Measurements from ENCODE around the gene GCDH. TPM values are rescaled to one million over a fixed set of nuclear protein-coding genes. Genes with fewer than 3 reads are reported as not detected.

GCDH gene
- total and polyA plus RNA-seq, 9 donors, result 11.9 to 36.3 (median 28.4) TPM

GRCh38 chr19:12946731-12947496 is 56.0 kb downstream of the GCDH start:
- H3K9me3 ChIP-seq, result no peaks in the 10 kb centered on the region
- no peak for DNase-seq
- no peaks in the 10 kb centered on the region for H3K4me1 ChIP-seq (ENCODE audit: insufficient read depth)
- TF ChIP-seq POLR2A (IDR thresholded peaks at IDR 0.05) (no peak), EP300 (IDR thresholded peaks at IDR 0.05) (no peak), CTCF (IDR thresholded peaks at IDR 0.05) (no peak)
- intact Hi-C loops (cut with DNase I), result no loop called here
- 56 to 60% (median 57%) methylated on average over 14 of the region's 14 CpGs for WGBS, 3 donors
- no peak overlapping the region for H3K27ac ChIP-seq
- peak overlapping the region; percentile 96 for H3K4me3 ChIP-seq
- H3K27me3 ChIP-seq, result no peaks in the 10 kb centered on the region
- H3K36me3 ChIP-seq, result no peaks in the 10 kb centered on the region

- peak in 3 of 5 donors; percentile 46 to 58 (median 51) for DNase-seq
- no peak overlapping the region for H3K4me3 ChIP-seq
- no peak overlapping the region for H3K27ac ChIP-seq
- no peaks in the 10 kb centered on the region for H3K36me3 ChIP-seq
- no peaks in the 10 kb centered on the region for H3K27me3 ChIP-seq
- H3K4me1 ChIP-seq (ENCODE audit: insufficient read depth), result no peaks in the 10 kb centered on the region
- no peaks in the 10 kb centered on the region for H3K9me3 ChIP-seq
- TF ChIP-seq EP300 (IDR thresholded peaks at IDR 0.05) (no peak), CTCF (IDR thresholded peaks at IDR 0.05) (no peak)
- intact Hi-C loops (cut with DNase I), result no loop called here
- WGBS, 3 donors, result 79 to 86% (median 82%) methylated on average over 28 of the region's 28 CpGs
Observed at GRCh38 chr19:12947702-12948611, 57.0 kb downstream of the GCDH start.

GRCh38 chr19:12948612-12949362 is 57.8 kb downstream of the GCDH start:
- TF ChIP-seq POLR2A (IDR thresholded peaks at IDR 0.05) (no peak), EP300 (IDR thresholded peaks at IDR 0.05) (no peak), CTCF (IDR thresholded peaks at IDR 0.05) (no peak)
- H3K9me3 ChIP-seq, result no peaks in the 10 kb centered on the region
- H3K4me1 ChIP-seq (ENCODE audit: insufficient read depth), result peaks cover 4% of the 10 kb centered on the region
- H3K36me3 ChIP-seq, result no peaks in the 10 kb centered on the region
- H3K27me3 ChIP-seq, result no peaks in the 10 kb centered on the region
- WGBS, 3 donors, result 87 to 90% (median 88%) methylated on average over 29 to 30 of the region's 30 CpGs
- intact Hi-C loops (cut with DNase I), result no loop called here
- no peak overlapping the region for H3K4me3 ChIP-seq
- DNase-seq, result no peak
- H3K27ac ChIP-seq, result no peak overlapping the region

Small RNAs within 50 kb of the gene (microRNA-seq; reads per million reads assigned to microRNA genes)
- gene MIR5695 (0 to 0.36 (median 0) reads per million in 3 donors), gene MIR6515 (0 to 0.71 (median 0.63) reads per million in 3 donors), gene MIR6794 (0 reads per million in 3 donors)

Small RNAs within 50 kb of the gene (small RNA-seq; reads per million reads assigned to genes)
- gene MIR5695 (not detected), gene MIR6515 (not detected), gene MIR6794 (not detected)

Other genes with a start within 250 kb of the GCDH start
- 10 to 100 TPM; 17.8 to 63.7 (median 49.8) TPM for gene MAN2B1, start 224.4 kb upstream of the GCDH start, total RNA-seq
- 10 to 100 TPM; 23.5 to 35.0 TPM for gene MAN2B1, start 224.4 kb upstream of the GCDH start, polyA plus RNA-seq
- gene WDR83, start 224.4 kb upstream of the GCDH start, total RNA-seq, result 10 to 100 TPM; 10.5 to 15.1 (median 11.9) TPM
- 10 to 100 TPM in 1 of 2 donors, 1 to 10 TPM in 1; 2.8 to 16.3 TPM for gene WDR83, start 224.4 kb upstream of the GCDH start, polyA plus RNA-seq
- gene DHPS, start 209.3 kb upstream of the GCDH start, total RNA-seq, result 100 to 1,000 TPM in 1 of 7 donors, 10 to 100 TPM in 6; 63.7 to 147 (median 89.7) TPM
- 10 to 100 TPM; 72.8 to 92.7 TPM for gene DHPS, start 209.3 kb upstream of the GCDH start, polyA plus RNA-seq
- not detected for gene GNG14, start 203.2 kb upstream of the GCDH start, total RNA-seq
- not detected for gene GNG14, start 203.2 kb upstream of the GCDH start, polyA plus RNA-seq
- 10 to 100 TPM in 1 of 7 donors, 1 to 10 TPM in 6; 3.5 to 14.8 (median 5.2) TPM for gene FBXW9, start 194.5 kb upstream of the GCDH start, total RNA-seq
- gene FBXW9, start 194.5 kb upstream of the GCDH start, polyA plus RNA-seq, result 1 to 10 TPM in 1 of 2 donors, under 1 TPM in 1; 0.37 to 6.8 TPM
- 100 to 1,000 TPM in 2 of 7 donors, 10 to 100 TPM in 5; 42.1 to 109 (median 89.9) TPM for gene TNPO2, start 167.2 kb upstream of the GCDH start, total RNA-seq
- 10 to 100 TPM; 41.5 to 51.6 TPM for gene TNPO2, start 167.2 kb upstream of the GCDH start, polyA plus RNA-seq
- gene TRIR, start 156.5 kb upstream of the GCDH start, total RNA-seq, result 100 to 1,000 TPM; 134 to 476 (median 186) TPM
- gene TRIR, start 156.5 kb upstream of the GCDH start, polyA plus RNA-seq, result 100 to 1,000 TPM; 243 to 288 TPM
- 10 to 100 TPM; 26.2 to 59.0 (median 47.7) TPM for gene GET3, start 153.7 kb upstream of the GCDH start, total RNA-seq
- 10 to 100 TPM; 42.6 to 68.1 TPM for gene GET3, start 153.7 kb upstream of the GCDH start, polyA plus RNA-seq
- not detected for gene BEST2, start 139.4 kb upstream of the GCDH start, total RNA-seq
- not detected for gene BEST2, start 139.4 kb upstream of the GCDH start, polyA plus RNA-seq
- gene HOOK2, start 115.6 kb upstream of the GCDH start, total RNA-seq, result 10 to 100 TPM; 24.9 to 52.2 (median 27.9) TPM
- 10 to 100 TPM; 12.2 to 23.5 TPM for gene HOOK2, start 115.6 kb upstream of the GCDH start, polyA plus RNA-seq
- 1,000 to 10,000 TPM in 2 of 7 donors, 100 to 1,000 TPM in 5; 154 to 3,039 (median 413) TPM for gene JUNB, start 99.7 kb upstream of the GCDH start, total RNA-seq
- gene JUNB, start 99.7 kb upstream of the GCDH start, polyA plus RNA-seq, result 100 to 1,000 TPM in 1 of 2 donors, 1 to 10 TPM in 1; 6.8 to 570 TPM
- gene PRDX2, start 89.4 kb upstream of the GCDH start, total RNA-seq, result 100 to 1,000 TPM; 191 to 321 (median 263) TPM
- gene PRDX2, start 89.4 kb upstream of the GCDH start, polyA plus RNA-seq, result 100 to 1,000 TPM in 1 of 2 donors, 10 to 100 TPM in 1; 98.3 to 237 TPM
- gene THSD8, start 89.1 kb upstream of the GCDH start, total RNA-seq, result 1 to 10 TPM in 5 of 7 donors, under 1 TPM in 1, not detected in 1; 0.71 to 5.4 (median 2.6) TPM
- 1 to 10 TPM; 1.4 to 7.2 TPM for gene THSD8, start 89.1 kb upstream of the GCDH start, polyA plus RNA-seq
- gene RNASEH2A, start 84.6 kb upstream of the GCDH start, total RNA-seq, result 10 to 100 TPM in 1 of 7 donors, 1 to 10 TPM in 6; 1.2 to 12.2 (median 7.7) TPM
- gene RNASEH2A, start 84.6 kb upstream of the GCDH start, polyA plus RNA-seq, result 1 to 10 TPM; 1.6 to 8.0 TPM
- gene RTBDN, start 56.6 kb upstream of the GCDH start, total RNA-seq, result not detected
- gene RTBDN, start 56.6 kb upstream of the GCDH start, polyA plus RNA-seq, result not detected
- 1 to 10 TPM in 4 of 7 donors, under 1 TPM in 3; 0.25 to 1.4 (median 1.1) TPM for gene MAST1, start 52.6 kb upstream of the GCDH start, total RNA-seq
- gene MAST1, start 52.6 kb upstream of the GCDH start, polyA plus RNA-seq, result 1 to 10 TPM in 1 of 2 donors, under 1 TPM in 1; 0.40 to 2.4 TPM
- 10 to 100 TPM; 20.9 to 35.8 (median 26.5) TPM for gene DNASE2, start 9.7 kb upstream of the GCDH start, total RNA-seq
- 10 to 100 TPM; 43.1 to 54.2 TPM for gene DNASE2, start 9.7 kb upstream of the GCDH start, polyA plus RNA-seq
- under 1 TPM in 1 of 7 donors, not detected in 6; 0.13 TPM for gene KLF1, start 4.0 kb upstream of the GCDH start, total RNA-seq
- not detected for gene KLF1, start 4.0 kb upstream of the GCDH start, polyA plus RNA-seq
- 1 to 10 TPM in 1 of 7 donors, under 1 TPM in 4, not detected in 2; 0.23 to 1.6 (median 0.56) TPM for gene SYCE2, start 28.1 kb downstream of the GCDH start, total RNA-seq
- under 1 TPM; 0.17 to 0.20 TPM for gene SYCE2, start 28.1 kb downstream of the GCDH start, polyA plus RNA-seq
- 10 to 100 TPM; 21.9 to 50.2 (median 43.9) TPM for gene FARSA, start 42.6 kb downstream of the GCDH start, total RNA-seq
- gene FARSA, start 42.6 kb downstream of the GCDH start, polyA plus RNA-seq, result 10 to 100 TPM in 1 of 2 donors, 1 to 10 TPM in 1; 8.0 to 25.1 TPM
- gene CALR, start 47.4 kb downstream of the GCDH start, total RNA-seq, result 100 to 1,000 TPM; 211 to 803 (median 450) TPM
- gene CALR, start 47.4 kb downstream of the GCDH start, polyA plus RNA-seq, result 1,000 to 10,000 TPM in 1 of 2 donors, 100 to 1,000 TPM in 1; 279 to 1,094 TPM
- 10 to 100 TPM; 61.2 to 94.0 (median 93.7) TPM for gene RAD23A, start 54.7 kb downstream of the GCDH start, total RNA-seq
- gene RAD23A, start 54.7 kb downstream of the GCDH start, polyA plus RNA-seq, result 10 to 100 TPM; 75.8 to 77.2 TPM
- gene GADD45GIP1, start 66.1 kb downstream of the GCDH start, total RNA-seq, result 10 to 100 TPM; 15.7 to 57.7 (median 19.1) TPM
- gene GADD45GIP1, start 66.1 kb downstream of the GCDH start, polyA plus RNA-seq, result 10 to 100 TPM in 1 of 2 donors, 1 to 10 TPM in 1; 1.8 to 25.6 TPM
- gene DAND5, start 78.4 kb downstream of the GCDH start, total RNA-seq, result under 1 TPM in 2 of 7 donors, not detected in 5; 0.11 to 0.15 TPM
- gene DAND5, start 78.4 kb downstream of the GCDH start, polyA plus RNA-seq, result not detected
- gene NFIX, start 104.3 kb downstream of the GCDH start, total RNA-seq, result 100 to 1,000 TPM in 5 of 7 donors, 10 to 100 TPM in 2; 30.3 to 256 (median 223) TPM
- gene NFIX, start 104.3 kb downstream of the GCDH start, polyA plus RNA-seq, result 10 to 100 TPM; 76.9 to 82.2 TPM
- gene LYL1, start 211.7 kb downstream of the GCDH start, total RNA-seq, result 1 to 10 TPM; 2.9 to 7.4 (median 6.7) TPM
- gene LYL1, start 211.7 kb downstream of the GCDH start, polyA plus RNA-seq, result 1 to 10 TPM in 1 of 2 donors, under 1 TPM in 1; 0.90 to 5.0 TPM
- gene TRMT1, start 225.6 kb downstream of the GCDH start, total RNA-seq, result 10 to 100 TPM; 23.6 to 54.8 (median 38.7) TPM
- gene TRMT1, start 225.6 kb downstream of the GCDH start, polyA plus RNA-seq, result 10 to 100 TPM in 1 of 2 donors, 1 to 10 TPM in 1; 7.6 to 37.2 TPM
- gene NACC1, start 227.1 kb downstream of the GCDH start, total RNA-seq, result 10 to 100 TPM in 6 of 7 donors, 1 to 10 TPM in 1; 5.1 to 31.4 (median 21.8) TPM
- gene NACC1, start 227.1 kb downstream of the GCDH start, polyA plus RNA-seq, result 10 to 100 TPM in 1 of 2 donors, 1 to 10 TPM in 1; 3.2 to 14.8 TPM